Keratinocyte (primary cell): ENCODE data around the gene EEF2K. TPM values are rescaled to one million over a fixed set of nuclear protein-coding genes. Genes with fewer than 3 reads are reported as not detected.

Source experiments
- DNase-seq: peaks from one replicate; pipeline ENCODE4 v3.0.0-alpha.2; 2011; ENCODE audit warnings: low read depth, missing footprints, low spot score
- FAIRE-seq: peaks from 2 replicates; lab custom pipeline; 2011; peaks lifted over from hg19 to GRCh38; lab: Jason Lieb, UNC
- H2AFZ ChIP-seq: 2 replicates; pipeline ENCODE4 v1.6.0; 2012; ENCODE audit warnings: low read length, control low read depth, inconsistent platforms; ENCODE audit not compliant: control insufficient read depth
- H3K27ac ChIP-seq: 2 replicates; pipeline ENCODE4 v1.5.1; 2011; ENCODE audit warnings: low read length; ENCODE audit not compliant: control insufficient read depth, insufficient read depth
- H3K27me3 ChIP-seq: 3 replicates; pipeline ENCODE4 v1.6.0; 2011; ENCODE audit warnings: low read length; ENCODE audit not compliant: control insufficient read depth, insufficient read depth; ENCODE audit errors: extremely low read depth
- H3K36me3 ChIP-seq, 2 experiments: 2 replicates in 1 of 2; 3 replicates in 1 of 2; pipeline ENCODE4 v1.5.1; 2011; ENCODE audit warnings: low read length in 2 of 2, mild to moderate bottlenecking in 1 of 2; ENCODE audit not compliant: control insufficient read depth in 2 of 2, insufficient read depth in 2 of 2; ENCODE audit errors: extremely low read depth in 1 of 2
- H3K4me1 ChIP-seq: 3 replicates; pipeline ENCODE4 v1.5.1; 2011; ENCODE audit warnings: low read length; ENCODE audit not compliant: control insufficient read depth, insufficient read depth; ENCODE audit errors: extremely low read depth
- H3K4me2 ChIP-seq: 3 replicates; pipeline ENCODE4 v1.6.0; 2011; ENCODE audit warnings: low read depth, low read length; ENCODE audit not compliant: control insufficient read depth, insufficient read depth; ENCODE audit errors: extremely low read depth
- H3K4me3 ChIP-seq, 3 experiments: fragments of 200-600 bp in 1 of 3; sonication (generic) in 1 of 3; 2 replicates in 2 of 3; 3 replicates in 1 of 3; pipeline ENCODE4 v1.5.1; 2011 to 2016; ENCODE audit warnings: low read length in 3 of 3, mild to moderate bottlenecking in 3 of 3, control low read depth in 2 of 3, inconsistent platforms in 1 of 3, low read depth in 1 of 3, mixed read lengths in 1 of 3, mixed run types in 1 of 3, moderate library complexity in 1 of 3; ENCODE audit not compliant: control insufficient read depth in 2 of 3, insufficient read depth in 2 of 3; ENCODE audit errors: extremely low read depth in 1 of 3
- H3K79me2 ChIP-seq: 2 replicates; pipeline ENCODE4 v1.6.0; 2012; ENCODE audit warnings: low read length; ENCODE audit not compliant: control insufficient read depth, insufficient read depth
- H3K9ac ChIP-seq: 3 replicates; pipeline ENCODE4 v1.6.0; 2011; ENCODE audit warnings: low read length; ENCODE audit not compliant: control insufficient read depth, insufficient read depth; ENCODE audit errors: extremely low read depth
- H3K9me1 ChIP-seq: 3 replicates; pipeline ENCODE4 v1.6.0; 2011; ENCODE audit warnings: low read length; ENCODE audit not compliant: control insufficient read depth, insufficient read depth; ENCODE audit errors: extremely low read depth
- H3K9me3 ChIP-seq: 2 replicates; pipeline ENCODE4 v1.5.1; 2012; ENCODE audit warnings: low read depth, low read length; ENCODE audit not compliant: control insufficient read depth
- H4K20me1 ChIP-seq: 3 replicates; pipeline ENCODE4 v1.6.0; 2011; ENCODE audit warnings: low read length; ENCODE audit not compliant: control insufficient read depth, insufficient read depth; ENCODE audit errors: extremely low read depth
- EZH2 ChIP-seq: IDR thresholded peaks from one replicate; pipeline ENCODE4 v1.6.1; 2012; ENCODE audit warnings: inconsistent platforms, mild to moderate bottlenecking, low read length, moderate library complexity
- dilution Hi-C: fragments of 300-500 bp; cut with MboI; formaldehyde crosslinking; loops from one replicate; pipeline ENCODE4 v1.7.0; 2020; ENCODE audit warnings: low sequenced_read_pairs; ENCODE audit not compliant: extremely low pct_ligation_motif_present
- polyA plus RNA-seq, 5 experiments: library from polyadenylated mRNA; depleted of rRNA in 3 of 5; stranded (reverse) in 3 of 5; stranded (forward) in 1 of 5; unstranded in 1 of 5; fragments of >200 nt; gene quantifications; 1 replicate in 1 of 5; 2 replicates in 3 of 5; 3 replicates in 1 of 5; pipeline versions ENCODE4 v1.2.1 to v1.2.3, GENCODE V29; 2011 to 2012; ENCODE audit warnings: missing spikeins in 2 of 5, low read depth in 1 of 5, low replicate concordance in 1 of 5
- TF ChIP-seq, protein P1 (sequence below), 3 experiments: IDR thresholded peaks in 1 of 3; conservative IDR thresholded peaks in 1 of 3; optimal IDR thresholded peaks in 1 of 3; 2 replicates in 2 of 3; 3 replicates in 1 of 3; pipeline versions ENCODE3 to v1.5.1; 2011; ENCODE audit warnings: low read length in 3 of 3, mild to moderate bottlenecking in 3 of 3, moderate library complexity in 2 of 3, control low read depth in 1 of 3, inconsistent platforms in 1 of 3; ENCODE audit not compliant: insufficient read depth in 2 of 3; ENCODE audit errors: extremely low read depth in 1 of 3

Gene EEF2K
- polyA plus RNA-seq, 1 donor (not counting 4 experiments of a cell fraction or from before 2014, with no cell fraction given): 7.3 TPM

DNA sequence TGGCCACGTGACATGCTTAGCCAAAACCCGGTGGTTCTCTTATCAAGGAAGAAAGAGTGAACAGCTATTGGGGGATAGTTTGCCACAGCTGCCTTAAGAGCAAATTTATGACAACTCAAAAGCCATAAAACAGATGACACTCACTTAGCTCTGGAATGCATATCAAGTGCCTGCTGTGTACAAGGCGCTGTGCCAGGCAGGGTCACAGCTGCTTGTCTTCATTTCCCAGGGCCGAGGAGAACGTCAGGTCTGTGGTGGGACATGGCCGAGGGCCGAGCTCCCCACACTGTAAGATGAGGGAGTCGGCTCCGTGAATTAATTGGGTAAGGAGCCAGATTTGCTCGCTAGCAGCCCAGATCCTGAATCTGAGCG lies 14.0 kb downstream of the EEF2K start:
- DNase-seq: no peak
- no peak for TF ChIP-seq EZH2
- TF ChIP-seq, protein P1, sequence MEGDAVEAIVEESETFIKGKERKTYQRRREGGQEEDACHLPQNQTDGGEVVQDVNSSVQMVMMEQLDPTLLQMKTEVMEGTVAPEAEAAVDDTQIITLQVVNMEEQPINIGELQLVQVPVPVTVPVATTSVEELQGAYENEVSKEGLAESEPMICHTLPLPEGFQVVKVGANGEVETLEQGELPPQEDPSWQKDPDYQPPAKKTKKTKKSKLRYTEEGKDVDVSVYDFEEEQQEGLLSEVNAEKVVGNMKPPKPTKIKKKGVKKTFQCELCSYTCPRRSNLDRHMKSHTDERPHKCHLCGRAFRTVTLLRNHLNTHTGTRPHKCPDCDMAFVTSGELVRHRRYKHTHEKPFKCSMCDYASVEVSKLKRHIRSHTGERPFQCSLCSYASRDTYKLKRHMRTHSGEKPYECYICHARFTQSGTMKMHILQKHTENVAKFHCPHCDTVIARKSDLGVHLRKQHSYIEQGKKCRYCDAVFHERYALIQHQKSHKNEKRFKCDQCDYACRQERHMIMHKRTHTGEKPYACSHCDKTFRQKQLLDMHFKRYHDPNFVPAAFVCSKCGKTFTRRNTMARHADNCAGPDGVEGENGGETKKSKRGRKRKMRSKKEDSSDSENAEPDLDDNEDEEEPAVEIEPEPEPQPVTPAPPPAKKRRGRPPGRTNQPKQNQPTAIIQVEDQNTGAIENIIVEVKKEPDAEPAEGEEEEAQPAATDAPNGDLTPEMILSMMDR (optimal IDR thresholded peaks at IDR 0.05 in 1 of 3, IDR thresholded peaks at IDR 0.05 in 1 of 3, conservative IDR thresholded peaks at IDR 0.05 in 1 of 3; ENCODE audit: extremely low read depth in 1 of 3, insufficient read depth in 2 of 3, low read length in 3 of 3): no peak

DNA sequence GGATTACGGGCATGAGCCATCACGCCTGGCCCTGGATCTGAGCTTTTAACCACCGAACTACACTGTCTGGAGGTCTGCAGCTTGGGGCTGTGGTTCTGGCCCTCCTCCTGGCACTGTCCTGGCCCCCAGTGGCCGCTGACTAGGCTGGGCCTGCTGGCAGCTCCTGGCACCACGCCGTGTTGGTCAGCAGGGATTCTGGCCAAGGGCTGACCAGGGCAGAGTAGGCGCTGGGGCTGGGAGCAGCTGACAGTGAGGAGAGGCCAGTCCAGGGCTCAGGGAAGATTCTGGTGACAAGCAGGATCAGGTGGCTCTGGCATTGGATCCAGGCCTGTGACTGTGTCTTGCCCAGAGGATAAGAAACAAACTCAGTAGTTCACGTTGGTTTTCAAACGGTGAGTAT lies 14.6 kb downstream of the EEF2K start:
- H3K4me1 ChIP-seq: no peaks in the 10 kb centered on the region
- DNase-seq (no peak), FAIRE-seq (no peak)
- H3K4me2 ChIP-seq: no peak overlapping the region
- H3K36me3 ChIP-seq: peaks cover 3 to 4% of the 10 kb centered on the region in 2 experiments
- H3K9me1 ChIP-seq: no peaks in the 10 kb centered on the region
- H3K79me2 ChIP-seq: peaks cover 21% of the 10 kb centered on the region
- no peaks in the 10 kb centered on the region for H4K20me1 ChIP-seq
- TF ChIP-seq, protein P1 (optimal IDR thresholded peaks at IDR 0.05 in 1 of 3, IDR thresholded peaks at IDR 0.05 in 1 of 3, conservative IDR thresholded peaks at IDR 0.05 in 1 of 3; ENCODE audit: extremely low read depth in 1 of 3, insufficient read depth in 2 of 3, low read length in 3 of 3): no peak
- TF ChIP-seq EZH2: no peak
- H3K9me3 ChIP-seq: no peaks in the 10 kb centered on the region
- H2AFZ ChIP-seq: no peak overlapping the region
- no peak overlapping the region for H3K27ac ChIP-seq
- dilution Hi-C loops: no loop called here
- H3K27me3 ChIP-seq: no peaks in the 10 kb centered on the region
- no peak overlapping the region for H3K4me3 ChIP-seq
- H3K9ac ChIP-seq: no peak overlapping the region

More for the DNA sequence above, 14.0 kb downstream of the EEF2K start:
- Histone ChIP-seq H3K27ac (no peak overlapping the region), H2AFZ (no peak overlapping the region), H3K9me1 (no peaks in the 10 kb centered on the region), H3K36me3 (peaks cover 2 to 3% of the 10 kb centered on the region in 2 experiments), H3K4me3 (no peak overlapping the region), H3K79me2 (peaks cover 21% of the 10 kb centered on the region), H3K27me3 (no peaks in the 10 kb centered on the region), H3K4me2 (no peak overlapping the region), H3K9ac (no peak overlapping the region), H4K20me1 (no peaks in the 10 kb centered on the region), H3K9me3 (no peaks in the 10 kb centered on the region), H3K4me1 (no peaks in the 10 kb centered on the region)
- no peak for FAIRE-seq
- dilution Hi-C loops: no loop called here
